H1 (cell line): ENCODE results near the gene CACNA1C. TPM values are rescaled to one million over a fixed set of nuclear protein-coding genes. Genes with fewer than 3 reads are reported as not detected.

Experiments
- BCL11A ChIP-seq, 2 experiments: IDR thresholded peaks; one replicate each; pipeline ENCODE4 v1.6.1; 2011; ENCODE audit warnings: low read depth in 2 of 2, low read length in 2 of 2, mild to moderate bottlenecking in 2 of 2
- CBX8 ChIP-seq: fragments of 300-800, 300-1000 bp; sonication (generic); IDR thresholded peaks from 2 replicates; pipeline ENCODE4 v1.7.1; 2016; ENCODE audit warnings: low read depth, low read length, borderline replicate concordance
- CHD2 ChIP-seq: IDR thresholded peaks from 2 replicates; pipeline ENCODE4 v1.6.1; 2012; ENCODE audit warnings: low read length, improper control_type of control experiment
- CTBP2 ChIP-seq: IDR thresholded peaks from 2 replicates; pipeline ENCODE4 v1.7.0; 2011; ENCODE audit warnings: borderline replicate concordance, mild to moderate bottlenecking, moderate library complexity, mixed read lengths, low read length; ENCODE audit not compliant: insufficient read depth, insufficient read length
- CTCF ChIP-seq, 3 experiments: IDR thresholded peaks; 1 replicate in 2 of 3; 2 replicates in 1 of 3; pipeline versions ENCODE4 v1.5.1 to v1.6.1; 2011; ENCODE audit warnings: low read length in 3 of 3, mild to moderate bottlenecking in 3 of 3, inconsistent platforms in 2 of 3, low read depth in 1 of 3, moderate library complexity in 1 of 3; ENCODE audit not compliant: insufficient read depth in 1 of 3; ENCODE audit errors: control extremely low read depth in 1 of 3
- FOSL1 ChIP-seq: IDR thresholded peaks from 2 replicates; pipeline ENCODE4 v1.6.1; 2011; ENCODE audit warnings: mild to moderate bottlenecking, low read depth, low read length, moderate library complexity; ENCODE audit not compliant: insufficient read depth
- HDAC2 ChIP-seq, 2 experiments: fragments of 300-600 bp in 1 of 2; sonication (generic) in 1 of 2; IDR thresholded peaks; 2 replicates each; pipeline ENCODE4 v1.6.1; 2011 to 2012; ENCODE audit warnings: low read depth in 2 of 2, low read length in 2 of 2, mild to moderate bottlenecking in 2 of 2, moderate library complexity in 2 of 2, borderline replicate concordance in 1 of 2, inconsistent platforms in 1 of 2
- MAFK ChIP-seq: IDR thresholded peaks from 2 replicates; pipeline ENCODE4 v1.6.1; 2012; ENCODE audit warnings: low read depth, mild to moderate bottlenecking, improper control_type of control experiment, low read length
- NRF1 ChIP-seq: IDR thresholded peaks from 2 replicates; pipeline ENCODE4 v1.6.1; 2011; ENCODE audit warnings: mild to moderate bottlenecking, low read depth, low read length, improper control_type of control experiment
- POLR2A ChIP-seq, 2 experiments: IDR thresholded peaks; 1 replicate in 1 of 2; 2 replicates in 1 of 2; pipeline ENCODE4 v1.6.1; 2011; ENCODE audit warnings: low read depth in 2 of 2, low read length in 2 of 2, mild to moderate bottlenecking in 2 of 2; ENCODE audit errors: control extremely low read depth in 1 of 2
- POLR2AphosphoS5 ChIP-seq: IDR thresholded peaks from 2 replicates; pipeline ENCODE4 v1.6.1; 2011; ENCODE audit warnings: low read depth, low read length
- POU5F1 ChIP-seq: IDR thresholded peaks from 2 replicates; pipeline ENCODE4 v1.6.1; 2011; ENCODE audit warnings: low read depth, mild to moderate bottlenecking, low read length, moderate library complexity
- RAD21 ChIP-seq, 2 experiments: IDR thresholded peaks in 1 of 2; conservative IDR thresholded peaks in 1 of 2; 2 replicates each; pipeline ENCODE4 v1.6.1; 2011; ENCODE audit warnings: low read depth in 2 of 2, low read length in 2 of 2, improper control_type of control experiment in 1 of 2, inconsistent platforms in 1 of 2, mild to moderate bottlenecking in 1 of 2, moderate library complexity in 1 of 2
- RFX5 ChIP-seq: IDR thresholded peaks from 2 replicates; pipeline ENCODE4 v1.6.1; 2011; ENCODE audit warnings: low read depth, low read length, improper control_type of control experiment, borderline replicate concordance
- RNF2 ChIP-seq: fragments of 200-900, 300-1000 bp; sonication (generic); IDR thresholded peaks from 2 replicates; pipeline ENCODE4 v1.7.1; 2016; ENCODE audit warnings: borderline replicate concordance, low read depth, mild to moderate bottlenecking, antibody characterized with exemption, low read length; ENCODE audit not compliant: poor library complexity, severe bottlenecking; ENCODE audit errors: missing control alignments
- SAP30 ChIP-seq: fragments of 300-600 bp; sonication (generic); IDR thresholded peaks from 2 replicates; pipeline ENCODE4 v1.7.1; 2012; ENCODE audit warnings: low read length, moderate library complexity, mild to moderate bottlenecking, inconsistent platforms; ENCODE audit not compliant: insufficient read depth, insufficient replicate concordance
- SIN3A ChIP-seq, 2 experiments: IDR thresholded peaks in 1 of 2; conservative IDR thresholded peaks in 1 of 2; 2 replicates each; pipeline ENCODE4 v1.6.1; 2011 to 2012; ENCODE audit warnings: low read length in 2 of 2, improper control_type of control experiment in 1 of 2, low read depth in 1 of 2, mild to moderate bottlenecking in 1 of 2
- SIRT6 ChIP-seq: IDR thresholded peaks from one replicate; pipeline ENCODE4 v1.7.1; 2012; ENCODE audit warnings: low read length, inconsistent platforms
- SP1 ChIP-seq: IDR thresholded peaks from 2 replicates; pipeline ENCODE4 v1.6.1; 2011; ENCODE audit warnings: low read depth, low read length
- SP4 ChIP-seq: IDR thresholded peaks from 2 replicates; pipeline ENCODE4 v1.6.1; 2012; ENCODE audit warnings: low read length, inconsistent platforms
- TAF7 ChIP-seq: optimal IDR thresholded peaks from 2 replicates; pipeline ENCODE3; 2011; ENCODE audit warnings: low read depth, mild to moderate bottlenecking, inconsistent platforms, low read length, moderate library complexity, borderline replicate concordance
- TEAD4 ChIP-seq: IDR thresholded peaks from 2 replicates; pipeline ENCODE4 v1.6.1; 2012; ENCODE audit warnings: low read depth, low read length, inconsistent platforms, mixed read lengths
- polyA plus RNA-seq, 7 experiments: library from polyadenylated mRNA; depleted of rRNA in 3 of 7; stranded (reverse) in 5 of 7; unstranded in 2 of 7; fragments of >200 nt in 5 of 7; fragments of 200-250 nt in 2 of 7; gene quantifications; 1 replicate in 5 of 7; 2 replicates in 1 of 7; 4 replicates in 1 of 7; pipeline versions ENCODE4 v1.2.1 to v1.2.3, GENCODE V29; 2011 to 2013; ENCODE audit warnings: missing spikeins in 2 of 7, mixed read lengths in 2 of 7
- total RNA-seq: library from RNA; stranded (reverse); fragmentation: NEBNext Ultra II Directional; extraction: Animal tissue kit (Norgen Biotek cat#: 25700); gene quantifications from 2 replicates; pipeline ENCODE4 v1.2.1, GENCODE V29; 2021

CACNA1C gene
- total and polyA plus RNA-seq, 2 of the 8 experiments (the other 6 are each of a cell fraction or from before 2014, with no cell fraction given) = 1.3 TPM

- TF ChIP-seq SIN3A (conservative IDR thresholded peaks at IDR 0.05 in 1 of 2, IDR thresholded peaks at IDR 0.05 in 1 of 2; ENCODE audit: low read depth in 1 of 2, low read length in 2 of 2) (no peak; a peak in 1 of 4 replicates), SIRT6 (no peak), SAP30 (no peak), POLR2A (IDR thresholded peaks at IDR 0.05; ENCODE audit: control extremely low read depth in 1 of 2, low read depth in 2 of 2, low read length in 2 of 2) (peak in 1 of 2 experiments; percentile 68; a peak in 2 of 3 replicates), POLR2AphosphoS5 (peak; percentile 39; the same call in 1 of the 2 replicates), FOSL1 (no peak), SP4 (no peak), MAFK (peak; percentile 22; the same call in 1 of the 2 replicates), RFX5 (no peak), NRF1 (no peak), CBX8 (no peak), CTCF (IDR thresholded peaks at IDR 0.05; ENCODE audit: control extremely low read depth in 1 of 3, insufficient read depth in 1 of 3, low read depth in 1 of 3, low read length in 3 of 3) (no peak), BCL11A (IDR thresholded peaks at IDR 0.05; ENCODE audit: low read depth in 2 of 2, low read length in 2 of 2) (no peak), CTBP2 (no peak), TEAD4 (no peak), POU5F1 (no peak), CHD2 (no peak), SP1 (0 out of 2 replicates have a peak, but pooled peaks have one; percentile 55), RNF2 (no peak), TAF7 (no peak), RAD21 (IDR thresholded peaks at IDR 0.05 in 1 of 2, conservative IDR thresholded peaks at IDR 0.05 in 1 of 2; ENCODE audit: low read depth in 2 of 2, low read length in 2 of 2) (no peak), HDAC2 (IDR thresholded peaks at IDR 0.05; ENCODE audit: borderline replicate concordance in 1 of 2, low read depth in 2 of 2, low read length in 2 of 2) (no peak)
Measured at GRCh38 chr12:2198005-2198501, 145.3 kb downstream of the CACNA1C start (continued).
